Parathyroid adenoma (tissue), 2 donors: ENCODE results near the gene C1orf210.
A peak's percentile ranks its signal among the peaks of the same experiment; 100 is the strongest.

Experiments used
- H2AFZ ChIP-seq: fragments of 300-600 bp; sonication (generic); one replicate; pipeline ENCODE4 v1.7.0; 2017; ENCODE audit warnings: antibody characterized with exemption, mild to moderate bottlenecking
- H3K27ac ChIP-seq: fragments of 300-600 bp; sonication (generic); one replicate; pipeline ENCODE4 v1.7.0; 2017
- H3K27me3 ChIP-seq: fragments of 300-600 bp; sonication (generic); one replicate; pipeline ENCODE4 v1.7.0; 2017; ENCODE audit warnings: low read length; ENCODE audit not compliant: control insufficient read depth, insufficient read depth
- H3K36me3 ChIP-seq: fragments of 300-600 bp; sonication (generic); one replicate; pipeline ENCODE4 v1.7.0; 2017; ENCODE audit warnings: low read length; ENCODE audit not compliant: control insufficient read depth, insufficient read depth
- H3K4me1 ChIP-seq: fragments of 300-600 bp; sonication (generic); one replicate; pipeline ENCODE4 v1.7.0; 2017; ENCODE audit warnings: control low read depth
- H3K4me2 ChIP-seq: fragments of 300-600 bp; sonication (generic); one replicate; pipeline ENCODE4 v1.7.0; 2017; ENCODE audit warnings: low read length
- H3K4me3 ChIP-seq: fragments of 300-600 bp; sonication (generic); one replicate; pipeline ENCODE4 v1.7.0; 2017; ENCODE audit warnings: low read depth, low read length
- H3K79me2 ChIP-seq: fragments of 300-600 bp; sonication (generic); one replicate; pipeline ENCODE4 v1.7.0; 2017; ENCODE audit warnings: control low read depth
- H3K9ac ChIP-seq: fragments of 300-600 bp; sonication (generic); one replicate; pipeline ENCODE4 v1.7.0; 2017; ENCODE audit warnings: mild to moderate bottlenecking
- H3K9me3 ChIP-seq: fragments of 300-600 bp; sonication (generic); one replicate; pipeline ENCODE4 v1.7.0; 2017; ENCODE audit warnings: low read length; ENCODE audit not compliant: control insufficient read depth
- CTCF ChIP-seq: fragments of 300-600 bp; sonication (generic); IDR thresholded peaks from one replicate; pipeline ENCODE4 v1.7.0; 2017; ENCODE audit warnings: antibody characterized with exemption, mild to moderate bottlenecking
- donor health status: primary hyperparathyroidism.

The C1orf210 gene

GRCh38 chr1:43285269-43285990 is at the start of gene C1orf210:
Gene C1orf210 (minus strand): TSS chr1:43285581. CDS start chr1:43283270, 2,311 bp downstream.
- Histone ChIP-seq H3K4me1 (no peaks in the 10 kb centered on the region), H3K27ac (peak within 1 kb of the TSS; percentile 42), H3K36me3 (no peaks in the 10 kb centered on the region), H3K9me3 (no peaks in the 10 kb centered on the region), H3K79me2 (no peaks in the 10 kb centered on the region), H2AFZ (peak within 1 kb of the TSS; percentile 79), H3K4me3 (peak within 1 kb of the TSS; percentile 77), H3K27me3 (no peaks in the 10 kb centered on the region), H3K9ac (no peak within 1 kb of the TSS), H3K4me2 (peak within 1 kb of the TSS; percentile 96)
- TF ChIP-seq CTCF, result peak; percentile 46

GRCh38 chr1:43334453-43335205 is 49.2 kb upstream of the C1orf210 start:
- H3K79me2 ChIP-seq, result no peaks in the 10 kb centered on the region
- no peaks in the 10 kb centered on the region for H3K9me3 ChIP-seq
- no peaks in the 10 kb centered on the region for H3K4me1 ChIP-seq
- H3K27ac ChIP-seq, result no peak overlapping the region
- H3K36me3 ChIP-seq, result no peaks in the 10 kb centered on the region
- H2AFZ ChIP-seq, result no peak overlapping the region
- H3K4me2 ChIP-seq, result no peak overlapping the region
- no peak overlapping the region for H3K9ac ChIP-seq
- no peaks in the 10 kb centered on the region for H3K27me3 ChIP-seq
- no peak overlapping the region for H3K4me3 ChIP-seq
- no peak for TF ChIP-seq CTCF

GRCh38 chr1:43331688-43332087 is 46.3 kb upstream of the C1orf210 start:
- no peaks in the 10 kb centered on the region for H3K36me3 ChIP-seq
- TF ChIP-seq CTCF, result no peak

GRCh38 chr1:43329995-43330751 is 44.8 kb upstream of the C1orf210 start:
- Histone ChIP-seq H3K36me3 (no peaks in the 10 kb centered on the region), H2AFZ (no peak overlapping the region)
- TF ChIP-seq CTCF, result no peak

More at GRCh38 chr1:43331688-43332087, 46.3 kb upstream of the C1orf210 start:
- no peak overlapping the region for H3K27ac ChIP-seq
- no peaks in the 10 kb centered on the region for H3K79me2 ChIP-seq
- no peaks in the 10 kb centered on the region for H3K4me1 ChIP-seq
- H3K4me3 ChIP-seq, result no peak overlapping the region
- H3K27me3 ChIP-seq, result no peaks in the 10 kb centered on the region
- no peak overlapping the region for H2AFZ ChIP-seq
- no peaks in the 10 kb centered on the region for H3K9me3 ChIP-seq
- H3K4me2 ChIP-seq, result no peak overlapping the region
- no peak overlapping the region for H3K9ac ChIP-seq

More at GRCh38 chr1:43329995-43330751, 44.8 kb upstream of the C1orf210 start:
- H3K4me1 ChIP-seq, result no peaks in the 10 kb centered on the region
- no peak overlapping the region for H3K4me2 ChIP-seq
- no peak overlapping the region for H3K27ac ChIP-seq
- H3K4me3 ChIP-seq, result no peak overlapping the region
- H3K9ac ChIP-seq, result no peak overlapping the region
- no peaks in the 10 kb centered on the region for H3K79me2 ChIP-seq
- no peaks in the 10 kb centered on the region for H3K27me3 ChIP-seq
- H3K9me3 ChIP-seq, result no peaks in the 10 kb centered on the region
